DOHH2 (cell line): ENCODE measurements around the gene RAB40C.

Source experiments
- H3F3A ChIP-seq: fragments of 200-600 bp; sonication (generic), shearing (Covaris generic); 2 replicates; pipeline ENCODE4 v1.6.0; 2016; ENCODE audit warnings: antibody characterized with exemption, mild to moderate bottlenecking; ENCODE audit not compliant: control insufficient read depth, insufficient read depth
- H3K27ac ChIP-seq: fragments of 200-600 bp; sonication (generic); 2 replicates; pipeline ENCODE4 v1.5.1; 2014; ENCODE audit warnings: low read depth, mild to moderate bottlenecking, low read length, moderate library complexity
- H3K27me3 ChIP-seq: fragments of 200-600 bp; sonication (generic); 2 replicates; pipeline ENCODE4 v1.6.1; 2014; ENCODE audit warnings: mild to moderate bottlenecking, low read length, mixed read lengths; ENCODE audit not compliant: control insufficient read depth
- H3K36me3 ChIP-seq: fragments of 200-600 bp; sonication (generic); 2 replicates; pipeline ENCODE4 v1.6.1; 2014; ENCODE audit warnings: mild to moderate bottlenecking, low read length, moderate library complexity, mixed read lengths; ENCODE audit not compliant: control insufficient read depth
- H3K4me1 ChIP-seq: fragments of 200-600 bp; sonication (generic); 2 replicates; pipeline ENCODE4 v1.6.1; 2014; ENCODE audit warnings: mild to moderate bottlenecking, low read length, mixed read lengths; ENCODE audit not compliant: control insufficient read depth
- H3K4me2 ChIP-seq: fragments of 200-600 bp; sonication (generic); 2 replicates; pipeline ENCODE4 v1.6.0; 2014; ENCODE audit warnings: mild to moderate bottlenecking, low read length, moderate library complexity
- H3K4me3 ChIP-seq: fragments of 200-600 bp; sonication (generic); 2 replicates; pipeline ENCODE4 v1.5.1; 2014; ENCODE audit warnings: mild to moderate bottlenecking, low read length, mixed read lengths
- H3K79me2 ChIP-seq: fragments of 200-600 bp; sonication (generic); 2 replicates; pipeline ENCODE4 v1.6.1; 2014; ENCODE audit warnings: mild to moderate bottlenecking, low read length, mixed read lengths; ENCODE audit not compliant: control insufficient read depth
- H3K9me2 ChIP-seq: fragments of 200-600 bp; sonication (generic); replicated peaks from 2 replicates; pipeline ENCODE4 v1.6.1; 2014; ENCODE audit warnings: mild to moderate bottlenecking, low read length, mixed read lengths; ENCODE audit not compliant: control insufficient read depth
- H3K9me3 ChIP-seq: fragments of 200-600 bp; sonication (generic); 2 replicates; pipeline ENCODE4 v1.6.1; 2014; ENCODE audit warnings: antibody characterized with exemption, low read length, mixed read lengths; ENCODE audit not compliant: control insufficient read depth, insufficient read depth
- H4K20me1 ChIP-seq: fragments of 200-600 bp; sonication (generic); 2 replicates; pipeline ENCODE4 v1.6.0; 2014; ENCODE audit warnings: low read depth, mild to moderate bottlenecking, antibody characterized with exemption, low read length, moderate library complexity; ENCODE audit not compliant: control insufficient read depth, insufficient read depth
- CTCF ChIP-seq: fragments of 200-600 bp; sonication (generic); IDR thresholded peaks from one replicate; pipeline ENCODE4 v1.5.1; 2014; ENCODE audit warnings: antibody characterized with exemption, mild to moderate bottlenecking, low read depth, low read length; ENCODE audit not compliant: poor library complexity, severe bottlenecking
- EZH2phosphoT487 ChIP-seq: fragments of 200-600 bp; sonication (generic); IDR thresholded peaks from 2 replicates; pipeline ENCODE4 v1.6.1; 2017; ENCODE audit warnings: borderline replicate concordance, mild to moderate bottlenecking, antibody characterized with exemption, low read length, moderate library complexity, mixed read lengths

Gene RAB40C

GRCh38 chr16:560204-560700 lies 29.6 kb upstream of the RAB40C start, which contains the start of gene PRR35:
Gene PRR35 (plus strand): TSS chr16:560394. CDS start chr16:563295, 2,901 bp downstream.
- Histone ChIP-seq H3K36me3 (no peaks in the 10 kb centered on the region), H3K4me2 (no peak within 1 kb of the TSS), H3K9me3 (no peaks in the 10 kb centered on the region), H3F3A (no peaks in the 10 kb centered on the region), H3K79me2 (no peaks in the 10 kb centered on the region), H4K20me1 (no peaks in the 10 kb centered on the region), H3K4me1 (peaks cover 8% of the 10 kb centered on the region), H3K27ac (no peak within 1 kb of the TSS), H3K4me3 (no peak within 1 kb of the TSS), H3K9me2 (no peaks in the 10 kb centered on the region), H3K27me3 (peaks cover 6% of the 10 kb centered on the region)
- no peak for TF ChIP-seq CTCF
- TF ChIP-seq EZH2phosphoT487 = no peak

- no peak overlapping the region for H3K4me3 ChIP-seq
- peaks cover 9% of the 10 kb centered on the region for H3K4me1 ChIP-seq
- peaks cover 6% of the 10 kb centered on the region for H3K27me3 ChIP-seq
- TF ChIP-seq EZH2phosphoT487 = no peak
- no peak overlapping the region for H3K27ac ChIP-seq
- H3K4me2 ChIP-seq = no peak overlapping the region
- H3K79me2 ChIP-seq = no peaks in the 10 kb centered on the region
- no peaks in the 10 kb centered on the region for H3K9me3 ChIP-seq
- no peaks in the 10 kb centered on the region for H3F3A ChIP-seq
- no peaks in the 10 kb centered on the region for H3K9me2 ChIP-seq
- no peaks in the 10 kb centered on the region for H4K20me1 ChIP-seq
- no peaks in the 10 kb centered on the region for H3K36me3 ChIP-seq
These were observed 29.0 kb upstream of the RAB40C start for GRCh38 chr16:560701-561412.

- H4K20me1 ChIP-seq = no peaks in the 10 kb centered on the region
- H3F3A ChIP-seq = no peaks in the 10 kb centered on the region
- peaks cover 15% of the 10 kb centered on the region for H3K4me1 ChIP-seq
- peaks cover 6% of the 10 kb centered on the region for H3K27me3 ChIP-seq
- no peaks in the 10 kb centered on the region for H3K79me2 ChIP-seq
- H3K9me2 ChIP-seq = no peaks in the 10 kb centered on the region
- TF ChIP-seq CTCF (no peak), EZH2phosphoT487 (no peak)
- H3K4me3 ChIP-seq = no peak overlapping the region
- no peaks in the 10 kb centered on the region for H3K36me3 ChIP-seq
- no peak overlapping the region for H3K27ac ChIP-seq
- H3K9me3 ChIP-seq = no peaks in the 10 kb centered on the region
- no peak overlapping the region for H3K4me2 ChIP-seq
These were observed 28.5 kb upstream of the RAB40C start for GRCh38 chr16:561413-561794.
